NOMO-1 (cell line): ENCODE results near the gene CYP26B1.

Experiments
- DNase-seq, 2 experiments: peaks; one replicate each; lab custom pipeline; 2025; ENCODE audit not compliant: unreplicated experiment in 2 of 2; lab: John Stamatoyannopoulos, UW

The CYP26B1 gene

GRCh38 chr2:72113847-72114692 lies 33.6 kb downstream of the CYP26B1 start:
- no peak for DNase-seq

- no peak for DNase-seq
Observed at GRCh38 chr2:72112981-72113846, 34.4 kb downstream of the CYP26B1 start.

- no peak for DNase-seq
Observed at GRCh38 chr2:72112401-72112800, 35.3 kb downstream of the CYP26B1 start.

- no peak for DNase-seq
Observed at GRCh38 chr2:72111061-72111460, 36.6 kb downstream of the CYP26B1 start.

GRCh38 chr2:72109904-72110303 lies 37.8 kb downstream of the CYP26B1 start:
- no peak for DNase-seq

- DNase-seq, result no peak
Observed at GRCh38 chr2:72109291-72109690, 38.4 kb downstream of the CYP26B1 start.

GRCh38 chr2:72108121-72108520 lies 39.5 kb downstream of the CYP26B1 start:
- no peak for DNase-seq

- no peak for DNase-seq
Observed at GRCh38 chr2:72106978-72107377, 40.7 kb downstream of the CYP26B1 start.

- DNase-seq, result no peak
Observed at GRCh38 chr2:72104821-72105588, 42.7 kb downstream of the CYP26B1 start.

GRCh38 chr2:72103690-72104089 lies 44.0 kb downstream of the CYP26B1 start:
- no peak for DNase-seq

- no peak for DNase-seq
Observed at GRCh38 chr2:72103161-72103560, 44.5 kb downstream of the CYP26B1 start.

- DNase-seq, result no peak
Observed at GRCh38 chr2:72098935-72099334, 48.7 kb downstream of the CYP26B1 start.

- DNase-seq, result no peak
Observed at GRCh38 chr2:72097276-72097675, 50.4 kb downstream of the CYP26B1 start.

- DNase-seq, result no peak
Observed at GRCh38 chr2:72096181-72096580, 51.5 kb downstream of the CYP26B1 start.

- DNase-seq, result no peak
Observed at GRCh38 chr2:72095364-72095763, 52.3 kb downstream of the CYP26B1 start.

GRCh38 chr2:72094701-72095100 lies 53.0 kb downstream of the CYP26B1 start:
- no peak for DNase-seq

- DNase-seq, result no peak
Observed at GRCh38 chr2:72092111-72092510, 55.6 kb downstream of the CYP26B1 start.

GRCh38 chr2:72090781-72091482 lies 56.7 kb downstream of the CYP26B1 start:
- DNase-seq, result no peak

- no peak for DNase-seq
Observed at GRCh38 chr2:72090271-72090720, 57.4 kb downstream of the CYP26B1 start.

- no peak for DNase-seq
Observed at GRCh38 chr2:72089537-72089936, 58.1 kb downstream of the CYP26B1 start.
